CD4-positive, alpha-beta T cell (primary cell): Measurements from ENCODE around the gene PDE10A. TPM values are rescaled to one million over a fixed set of nuclear protein-coding genes. Genes with fewer than 3 reads are reported as not detected.

ENCODE experiments used
- ATAC-seq: fragments of 200-7000 bp; cut with Tn5 transposase; one replicate; pipeline ENCODE4 v1.10.0; 2022; ENCODE audit warnings: mild to moderate bottlenecking; ENCODE audit not compliant: poor library complexity
- CTCF ChIA-PET: fragments of 350-600 bp; sonication (Branson Sonifier 250); formaldehyde crosslinking; loops from one replicate; lab custom pipeline; 2021; ENCODE audit warnings: antibody characterized with exemption, inconsistent platforms; lab: Charles Lee
- POLR2A ChIA-PET: fragments of 350-600 bp; sonication (Branson Sonifier 250); formaldehyde crosslinking; loops from one replicate; lab custom pipeline; 2021; ENCODE audit warnings: antibody characterized with exemption, inconsistent platforms; lab: Charles Lee
- DNase-seq, 14 experiments: peaks; one replicate each; pipeline ENCODE4 v3.0.0-alpha.2; 2013 to 2020; ENCODE audit warnings: mixed read lengths in 2 of 14
- H3K27ac ChIP-seq, 2 donors: one replicate each; pipeline versions ENCODE4 v1.5.1 to v1.7.0; 2013; ENCODE audit warnings: low read length in 2 of 2, low read depth in 1 of 2, mild to moderate bottlenecking in 1 of 2
- H3K27me3 ChIP-seq, 2 experiments: 1 replicate in 1 of 2; 2 replicates in 1 of 2; pipeline versions ENCODE4 v1.6.1 to v1.7.0; 2013; ENCODE audit warnings: low read length in 2 of 2, control low read depth in 1 of 2, mild to moderate bottlenecking in 1 of 2, moderate library complexity in 1 of 2; ENCODE audit not compliant: insufficient read depth in 2 of 2, control insufficient read depth in 1 of 2
- H3K36me3 ChIP-seq: one replicate; pipeline ENCODE4 v1.6.1; 2013; ENCODE audit warnings: low read length, control low read depth; ENCODE audit not compliant: insufficient read depth
- H3K4me1 ChIP-seq: one replicate; pipeline ENCODE4 v1.6.1; 2013; ENCODE audit warnings: low read length, control low read depth; ENCODE audit not compliant: insufficient read depth
- H3K4me3 ChIP-seq: one replicate; pipeline ENCODE4 v1.5.1; 2013; ENCODE audit warnings: mild to moderate bottlenecking, low read length, moderate library complexity
- H3K9me3 ChIP-seq, 2 experiments: 1 replicate in 1 of 2; 2 replicates in 1 of 2; pipeline versions ENCODE4 v1.6.1 to v1.7.0; 2013; ENCODE audit warnings: low read length in 2 of 2, mild to moderate bottlenecking in 2 of 2, control low read depth in 1 of 2, moderate library complexity in 1 of 2; ENCODE audit not compliant: control insufficient read depth in 1 of 2, insufficient read depth in 1 of 2
- H3K27ac Mint-ChIP-seq: one replicate; pipeline ENCODE4 v1.8.0; 2020; ENCODE audit warnings: mixed read lengths
- H3K27me3 Mint-ChIP-seq: one replicate; pipeline ENCODE4 v1.8.0; 2021; ENCODE audit warnings: mixed read lengths
- H3K36me3 Mint-ChIP-seq: one replicate; pipeline ENCODE4 v1.8.0; 2021; ENCODE audit warnings: low read depth, mixed read lengths
- H3K4me1 Mint-ChIP-seq: one replicate; pipeline ENCODE4 v1.8.0; 2021; ENCODE audit warnings: low read depth, mixed read lengths
- H3K4me3 Mint-ChIP-seq: one replicate; pipeline ENCODE4 v1.8.0; 2020; ENCODE audit warnings: mild to moderate bottlenecking, mixed read lengths
- H3K9me3 Mint-ChIP-seq: one replicate; pipeline ENCODE4 v1.8.0; 2020; ENCODE audit warnings: mixed read lengths
- CTCF ChIP-seq: fragments of 200-600 bp; IDR thresholded peaks from one replicate; pipeline ENCODE4 v1.8.0; 2022; ENCODE audit warnings: antibody characterized with exemption, mild to moderate bottlenecking
- intact Hi-C, 2 experiments: fragments of 100-400 bp; cut with DNase I in 1 of 2; cut with micrococcal nuclease in 1 of 2; formaldehyde crosslinking; loops; one replicate each; pipeline versions ENCODE4 v1.15.1 to v1.9.0; 2023 to 2025; cut with DNase I, micrococcal nuclease
- total RNA-seq, 174 experiments: library from RNA in 2 of 174; stranded (reverse) in 2 of 174; gene quantifications; one replicate each; pipeline ENCODE4 v1.2.3 and lab custom pipeline; 2021 to 2026

The PDE10A gene
- total RNA-seq, 2 experiments from 2014 or later, result not detected

DNA sequence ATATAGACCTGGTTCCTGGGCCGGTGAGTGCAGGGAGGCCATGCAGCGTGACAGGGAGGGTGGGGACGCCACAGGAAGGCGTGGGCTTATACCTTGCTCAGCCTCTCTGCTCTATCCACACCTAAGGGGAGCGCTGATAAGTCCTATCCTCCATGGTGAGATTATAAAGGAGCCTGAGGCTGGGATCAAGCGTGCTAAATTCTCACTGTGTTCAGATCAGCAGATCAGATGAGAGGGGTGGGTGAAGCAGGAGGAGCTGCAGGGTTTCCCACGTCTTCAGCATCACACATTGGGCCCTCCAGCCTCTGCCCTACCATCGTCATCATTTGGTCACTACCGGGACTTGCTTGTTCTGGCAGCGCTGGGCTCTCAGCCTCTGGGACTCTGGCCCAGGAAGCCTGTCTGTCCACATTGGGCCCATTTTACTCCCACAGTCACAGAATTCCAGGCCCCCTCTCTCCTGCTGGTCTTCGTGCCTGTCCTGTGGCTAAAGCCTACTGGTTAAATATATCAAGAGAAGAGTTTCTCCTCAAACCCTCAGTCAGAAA is 29.1 kb upstream of the PDE10A start:
- Histone ChIP-seq H3K27ac (no peak overlapping the region), H3K9me3 (peaks cover 0 to 8% of the 10 kb centered on the region in 2 experiments), H3K4me1 (no peaks in the 10 kb centered on the region), H3K4me3 (no peak overlapping the region), H3K27me3 (no peaks in the 10 kb centered on the region), H3K36me3 (no peaks in the 10 kb centered on the region)
- H3K9me3 Mint-ChIP-seq, result peaks cover 8% of the 10 kb centered on the region
- no peaks in the 10 kb centered on the region for H3K36me3 Mint-ChIP-seq
- H3K4me1 Mint-ChIP-seq, result no peaks in the 10 kb centered on the region
- no peak for ATAC-seq
- DNase-seq, result no peak
- POLR2A ChIA-PET, result no interaction called here
- no peak overlapping the region for H3K4me3 Mint-ChIP-seq
- TF ChIP-seq CTCF, result no peak
- intact Hi-C loops, result no loop called here
- no peaks in the 10 kb centered on the region for H3K27me3 Mint-ChIP-seq
- CTCF ChIA-PET, result no interaction called here
- H3K27ac Mint-ChIP-seq, result no peak overlapping the region

DNA sequence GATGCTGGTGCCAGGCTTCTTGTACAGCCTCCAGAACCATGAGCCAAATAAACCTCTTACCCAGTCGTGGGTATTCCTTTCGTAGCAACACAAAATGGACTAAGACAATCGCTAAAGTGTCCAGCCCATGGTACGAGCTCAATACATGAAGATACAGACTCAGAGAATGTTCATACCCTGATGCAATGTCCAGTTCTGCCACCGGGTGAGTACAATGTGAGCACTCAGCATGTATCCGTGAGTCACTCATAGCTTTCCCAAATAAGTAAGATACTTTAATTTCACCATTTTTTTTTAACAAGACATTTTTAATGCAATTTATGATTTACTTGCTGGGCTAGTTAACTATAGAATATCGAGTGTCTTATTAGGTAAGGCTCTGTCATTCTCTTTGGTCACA is 26.7 kb upstream of the PDE10A start:
- Histone ChIP-seq H3K9me3 (peaks cover 0 to 15% of the 10 kb centered on the region in 2 experiments), H3K4me1 (no peaks in the 10 kb centered on the region), H3K27ac (no peak overlapping the region), H3K27me3 (no peaks in the 10 kb centered on the region), H3K36me3 (no peaks in the 10 kb centered on the region), H3K4me3 (no peak overlapping the region)
- DNase-seq (no peak), ATAC-seq (no peak)
- Mint-ChIP-seq H3K36me3 (no peaks in the 10 kb centered on the region), H3K27ac (no peak overlapping the region), H3K4me1 (no peaks in the 10 kb centered on the region), H3K9me3 (peaks cover 8% of the 10 kb centered on the region), H3K27me3 (no peaks in the 10 kb centered on the region), H3K4me3 (no peak overlapping the region)
- CTCF ChIA-PET, result no interaction called here
- POLR2A ChIA-PET, result no interaction called here
- intact Hi-C loops, result no loop called here
- no peak for TF ChIP-seq CTCF

GRCh38 chr6:165686596-165687365 is 23.7 kb upstream of the PDE10A start:
- H3K27ac ChIP-seq, result no peak overlapping the region
- no peaks in the 10 kb centered on the region for H3K4me1 ChIP-seq
- intact Hi-C loops, result no loop called here
- H3K36me3 Mint-ChIP-seq, result no peaks in the 10 kb centered on the region
- no peak for ATAC-seq
- H3K4me1 Mint-ChIP-seq, result no peaks in the 10 kb centered on the region
- no peak for TF ChIP-seq CTCF
- no peak overlapping the region for H3K27ac Mint-ChIP-seq
- H3K9me3 Mint-ChIP-seq, result peaks cover 10% of the 10 kb centered on the region
- peaks cover 6% of the 10 kb centered on the region for H3K27me3 Mint-ChIP-seq
- H3K36me3 ChIP-seq, result no peaks in the 10 kb centered on the region
- ChIA-PET CTCF (no interaction called here), POLR2A (no interaction called here)
- no peaks in the 10 kb centered on the region for H3K27me3 ChIP-seq
- peaks cover 0 to 17% of the 10 kb centered on the region in 2 experiments for H3K9me3 ChIP-seq
- H3K4me3 ChIP-seq, result no peak overlapping the region
- DNase-seq, result no peak
- no peak overlapping the region for H3K4me3 Mint-ChIP-seq
